GM15510 (cell line): ENCODE measurements around the gene PLCG2.

ENCODE experiments used
- POLR2A ChIP-seq: IDR thresholded peaks from 3 replicates; pipeline ENCODE4 v1.6.1; 2011; ENCODE audit warnings: borderline replicate concordance; ENCODE audit not compliant: insufficient read length; ENCODE audit errors: extremely low read depth

PLCG2 gene

GRCh38 chr16:81879625-81880024 lies 100.5 kb downstream of the PLCG2 start:
- TF ChIP-seq POLR2A = no peak

GRCh38 chr16:81880816-81881215 lies 101.7 kb downstream of the PLCG2 start:
- no peak for TF ChIP-seq POLR2A

- no peak for TF ChIP-seq POLR2A
These were observed 102.1 kb downstream of the PLCG2 start for GRCh38 chr16:81881228-81881627.

GRCh38 chr16:81882559-81882958 lies 103.5 kb downstream of the PLCG2 start:
- TF ChIP-seq POLR2A = no peak

- no peak for TF ChIP-seq POLR2A
These were observed 104.1 kb downstream of the PLCG2 start for GRCh38 chr16:81883235-81883634.

GRCh38 chr16:81885976-81886586 lies 107.0 kb downstream of the PLCG2 start:
- TF ChIP-seq POLR2A = no peak

GRCh38 chr16:81888520-81889394 lies 109.7 kb downstream of the PLCG2 start:
- no peak for TF ChIP-seq POLR2A

GRCh38 chr16:81891736-81892364 lies 112.8 kb downstream of the PLCG2 start:
- no peak for TF ChIP-seq POLR2A

GRCh38 chr16:81894592-81894991 lies 115.5 kb downstream of the PLCG2 start:
- no peak for TF ChIP-seq POLR2A

- no peak for TF ChIP-seq POLR2A
These were observed 117.8 kb downstream of the PLCG2 start for GRCh38 chr16:81896902-81897301.

GRCh38 chr16:81899601-81900000 lies 120.5 kb downstream of the PLCG2 start:
- TF ChIP-seq POLR2A = no peak

GRCh38 chr16:81900014-81900413 lies 120.9 kb downstream of the PLCG2 start:
- no peak for TF ChIP-seq POLR2A

GRCh38 chr16:81900456-81900855 lies 121.4 kb downstream of the PLCG2 start:
- TF ChIP-seq POLR2A = no peak

GRCh38 chr16:81901484-81901883 lies 122.4 kb downstream of the PLCG2 start:
- TF ChIP-seq POLR2A = no peak

GRCh38 chr16:81902025-81902424 lies 122.9 kb downstream of the PLCG2 start:
- no peak for TF ChIP-seq POLR2A
